ENCODE measurements around the gene RGPD5. TPM values are rescaled to one million over a fixed set of nuclear protein-coding genes. Genes with fewer than 3 reads are reported as not detected.

RGPD5 gene
- total RNA-seq, 1 donor = 217 TPM

Other genes starting within 250 kb of the RGPD5 start
- 3.7 TPM for gene SEPTIN10, start 180.3 kb upstream of the RGPD5 start, total RNA-seq
- gene SOWAHC, start 179.9 kb upstream of the RGPD5 start, total RNA-seq = 2.3 TPM
- 0.52 TPM for gene LIMS3, start 104.4 kb downstream of the RGPD5 start, total RNA-seq